Uterus (tissue), 2 donors: ENCODE results near the gene CAMK1D.

Experiments
- CTCF ChIP-seq, 4 experiments: fragments of 200-600 bp in 2 of 4; fragments of 450-650 bp in 2 of 4; sonication (generic) in 2 of 4; IDR thresholded peaks; one replicate each; pipeline ENCODE4 v1.5.1; 2016 to 2019; ENCODE audit warnings: antibody characterized with exemption in 4 of 4, mild to moderate bottlenecking in 2 of 4, moderate library complexity in 1 of 4
- POLR2A ChIP-seq, 2 donors: fragments of 450-650 bp; IDR thresholded peaks; one replicate each; pipeline ENCODE4 v1.6.1; 2016; ENCODE audit warnings: antibody characterized with exemption in 2 of 2, mild to moderate bottlenecking in 1 of 2, moderate library complexity in 1 of 2

GRCh38 chr10:12568391-12569009 lies 219.2 kb downstream of the CAMK1D start:
- TF ChIP-seq CTCF (IDR thresholded peaks at IDR 0.05) (no peak), POLR2A (IDR thresholded peaks at IDR 0.05) (no peak)
